Mesenteric fat pad (tissue), 1 donor: ENCODE measurements around the gene GJC3. TPM values are rescaled to one million over a fixed set of nuclear protein-coding genes. Genes with fewer than 3 reads are reported as not detected.

Experiments used
- total RNA-seq: library from RNA; stranded (reverse); fragmentation: NEBNext Ultra II Directional; extraction: Animal tissue kit (Norgen Biotek cat#: 25700); gene quantifications from one replicate; pipeline ENCODE4 v1.2.1, GENCODE V29; 2021
- donor health status: DM: yes; HTN: yes; CAD: no.

GJC3 gene
- total RNA-seq, 1 donor from 2014 or later: 0.61 TPM

Other genes with a start within 250 kb of the GJC3 start
- gene CYP3A5, start 249.6 kb downstream of the GJC3 start, total RNA-seq: 96.8 TPM
- gene CYP3A7, start 194.4 kb downstream of the GJC3 start, total RNA-seq: not detected
- 0.26 TPM for gene CYP3A4, start 145.4 kb downstream of the GJC3 start, total RNA-seq
- gene CYP3A43, start 101.6 kb downstream of the GJC3 start, total RNA-seq: 0.48 TPM
- not detected for gene OR2AE1, start 52.6 kb downstream of the GJC3 start, total RNA-seq
- gene TRIM4, start 10.1 kb downstream of the GJC3 start, total RNA-seq: 21.2 TPM
- gene AZGP1, start 46.4 kb upstream of the GJC3 start, total RNA-seq: 76.2 TPM
- gene ZKSCAN1, start 86.0 kb upstream of the GJC3 start, total RNA-seq: 58.9 TPM
- gene ZSCAN21, start 120.2 kb upstream of the GJC3 start, total RNA-seq: 10.2 TPM
- gene ZNF3, start 152.1 kb upstream of the GJC3 start, total RNA-seq: 16.8 TPM
- gene COPS6, start 159.3 kb upstream of the GJC3 start, total RNA-seq: 85.2 TPM
- gene MCM7, start 171.8 kb upstream of the GJC3 start, total RNA-seq: 22.7 TPM
- 7.5 TPM for gene AP4M1, start 172.0 kb upstream of the GJC3 start, total RNA-seq
- gene TAF6, start 189.7 kb upstream of the GJC3 start, total RNA-seq: 27.7 TPM
- 9.2 TPM for gene CNPY4, start 190.0 kb upstream of the GJC3 start, total RNA-seq
- gene MBLAC1, start 197.3 kb upstream of the GJC3 start, total RNA-seq: 1.7 TPM
- 112 TPM for gene LAMTOR4, start 219.3 kb upstream of the GJC3 start, total RNA-seq
- 22.5 TPM for gene TRAPPC14, start 229.1 kb upstream of the GJC3 start, total RNA-seq
- 1.7 TPM for gene GAL3ST4, start 239.0 kb upstream of the GJC3 start, total RNA-seq
- 1.2 TPM for gene GPC2, start 247.8 kb upstream of the GJC3 start, total RNA-seq
- gene STAG3, start 248.3 kb upstream of the GJC3 start, total RNA-seq: 0.45 TPM